H1 (cell line): Measurements from ENCODE around the gene LCT. TPM values are rescaled to one million over a fixed set of nuclear protein-coding genes. Genes with fewer than 3 reads are reported as not detected.

Experiments
- CTCF ChIA-PET: fragments of 300-600 bp; sonication (Branson Sonifier 250); formaldehyde crosslinking; loops from one replicate; lab custom pipeline; 2021; ENCODE audit not compliant: partially characterized antibody; lab: Charles Lee
- POLR2A ChIA-PET: fragments of 300-600 bp; sonication (Branson Sonifier 250); formaldehyde crosslinking; loops from one replicate; lab custom pipeline; 2021; ENCODE audit warnings: inconsistent platforms; ENCODE audit not compliant: partially characterized antibody; lab: Charles Lee
- DNase-seq, 2 experiments: peaks; one replicate each; pipeline versions ENCODE4 v3.0.0 to v3.0.0-alpha.2; 2010 to 2022; ENCODE audit warnings: low spot score in 2 of 2, low read depth in 1 of 2, mixed read lengths in 1 of 2
- FAIRE-seq: peaks from 2 replicates; lab custom pipeline; 2011; peaks lifted over from hg19 to GRCh38; lab: Jason Lieb, UNC
- H2AFZ ChIP-seq: 2 replicates; pipeline ENCODE4 v1.8.1; 2012; ENCODE audit warnings: low read length, inconsistent platforms
- H2AK5ac ChIP-seq: 2 replicates; pipeline ENCODE4 v1.6.1; 2013; ENCODE audit warnings: low read depth, low read length
- H2BK120ac ChIP-seq: replicated peaks from 2 replicates; pipeline ENCODE3; 2013; ENCODE audit warnings: low read depth, low read length, inconsistent platforms
- H2BK12ac ChIP-seq: 2 replicates; pipeline ENCODE4 v1.6.1; 2013; ENCODE audit warnings: low read depth, low read length
- H2BK15ac ChIP-seq: 2 replicates; pipeline ENCODE4 v1.6.1; 2013; ENCODE audit warnings: low read length
- H2BK20ac ChIP-seq: 2 replicates; pipeline ENCODE4 v1.6.1; 2013; ENCODE audit warnings: low read length
- H2BK5ac ChIP-seq: 2 replicates; pipeline ENCODE4 v1.6.1; 2013; ENCODE audit warnings: low read depth, low read length
- H3K14ac ChIP-seq: 2 replicates; pipeline ENCODE4 v1.6.1; 2013; ENCODE audit warnings: inconsistent platforms; ENCODE audit not compliant: insufficient read length
- H3K18ac ChIP-seq: 2 replicates; pipeline ENCODE4 v1.6.1; 2013; ENCODE audit warnings: low read length; ENCODE audit errors: extremely low read depth
- H3K23ac ChIP-seq: 2 replicates; pipeline ENCODE4 v1.6.1; 2013; ENCODE audit warnings: inconsistent platforms; ENCODE audit not compliant: insufficient read length
- H3K23me2 ChIP-seq: 2 replicates; pipeline ENCODE4 v1.6.1; 2013; ENCODE audit warnings: low read depth, low read length
- H3K27ac ChIP-seq: 2 replicates; pipeline ENCODE4 v1.6.1; 2011; ENCODE audit warnings: low read depth, low read length, inconsistent platforms
- H3K27me3 ChIP-seq, 4 experiments: replicated peaks in 1 of 4; 1 replicate in 1 of 4; 2 replicates in 3 of 4; pipeline versions ENCODE4 v1.6.1 to v1.8.1; 2011 to 2013; ENCODE audit warnings: low read length in 3 of 4, mild to moderate bottlenecking in 3 of 4, inconsistent platforms in 2 of 4, mixed read lengths in 2 of 4, moderate library complexity in 1 of 4; ENCODE audit not compliant: control insufficient read depth in 3 of 4, insufficient read depth in 3 of 4; ENCODE audit errors: extremely low read depth in 1 of 4
- H3K36me3 ChIP-seq, 4 experiments: 2 replicates each; pipeline versions ENCODE4 v1.6.1 to v1.8.1; 2011 to 2013; ENCODE audit warnings: mild to moderate bottlenecking in 4 of 4, low read length in 3 of 4, moderate library complexity in 2 of 4, control low read depth in 1 of 4, inconsistent platforms in 1 of 4; ENCODE audit not compliant: insufficient read depth in 4 of 4, control insufficient read depth in 2 of 4
- H3K4ac ChIP-seq: replicated peaks from 2 replicates; pipeline ENCODE3; 2013; ENCODE audit warnings: low read length, low read depth, mixed read lengths, inconsistent platforms; ENCODE audit not compliant: insufficient read length
- H3K4me1 ChIP-seq, 4 experiments: replicated peaks in 1 of 4; 1 replicate in 1 of 4; 2 replicates in 3 of 4; pipeline versions ENCODE4 v1.6.1 to v1.8.1; 2011 to 2013; ENCODE audit warnings: low read length in 3 of 4, inconsistent platforms in 2 of 4, mixed read lengths in 1 of 4; ENCODE audit not compliant: insufficient read depth in 4 of 4, control insufficient read depth in 3 of 4
- H3K4me2 ChIP-seq, 2 experiments: 2 replicates each; pipeline versions ENCODE4 v1.6.1 to v1.8.1; 2011 to 2013; ENCODE audit warnings: low read depth in 2 of 2, low read length in 2 of 2, control low read depth in 1 of 2, inconsistent platforms in 1 of 2, mild to moderate bottlenecking in 1 of 2; ENCODE audit not compliant: insufficient read depth in 1 of 2
- H3K4me3 ChIP-seq, 4 experiments: fragments of 200-600, 300-600 bp in 1 of 4; sonication (generic), shearing (Covaris generic), sonication (Bioruptor Twin) in 1 of 4; 2 replicates each; pipeline versions ENCODE4 v1.5.1 to v1.8.1; 2011 to 2016; ENCODE audit warnings: low read length in 4 of 4, low read depth in 3 of 4, control low read depth in 2 of 4, inconsistent platforms in 2 of 4, mild to moderate bottlenecking in 2 of 4, mixed read lengths in 1 of 4, moderate library complexity in 1 of 4; ENCODE audit not compliant: insufficient read depth in 2 of 4; ENCODE audit errors: extremely low read depth in 1 of 4
- H3K56ac ChIP-seq: replicated peaks from 2 replicates; pipeline ENCODE3; 2013; ENCODE audit warnings: low read depth, mild to moderate bottlenecking, mixed read lengths, low read length, inconsistent platforms; ENCODE audit not compliant: insufficient read length
- H3K79me1 ChIP-seq: 2 replicates; pipeline ENCODE4 v1.6.1; 2013; ENCODE audit warnings: low read depth, low read length, control low read depth
- H3K79me2 ChIP-seq, 2 experiments: 2 replicates each; pipeline versions ENCODE4 v1.6.1 to v1.8.1; 2012 to 2013; ENCODE audit warnings: low read length in 2 of 2, mild to moderate bottlenecking in 2 of 2, inconsistent platforms in 1 of 2; ENCODE audit not compliant: insufficient read depth in 2 of 2, control insufficient read depth in 1 of 2
- H3K9ac ChIP-seq, 4 experiments: replicated peaks in 1 of 4; 1 replicate in 1 of 4; 2 replicates in 3 of 4; pipeline versions ENCODE4 v1.6.1 to v1.8.1; 2011 to 2013; ENCODE audit warnings: low read depth in 3 of 4, low read length in 3 of 4, control low read depth in 2 of 4, mild to moderate bottlenecking in 2 of 4, moderate library complexity in 2 of 4, inconsistent platforms in 1 of 4; ENCODE audit errors: extremely low read depth in 1 of 4
- H3K9me3 ChIP-seq, 2 experiments: 2 replicates each; pipeline versions ENCODE4 v1.6.1 to v1.8.1; 2012 to 2013; ENCODE audit warnings: mild to moderate bottlenecking in 2 of 2, moderate library complexity in 2 of 2, control low read depth in 1 of 2, inconsistent platforms in 1 of 2, low read depth in 1 of 2, low read length in 1 of 2, mixed read lengths in 1 of 2; ENCODE audit not compliant: insufficient read depth in 2 of 2
- H4K20me1 ChIP-seq, 2 experiments: replicated peaks in 1 of 2; 2 replicates each; pipeline versions ENCODE3 to v1.8.1; 2011 to 2013; ENCODE audit warnings: inconsistent platforms in 2 of 2, low read length in 2 of 2, mild to moderate bottlenecking in 1 of 2; ENCODE audit not compliant: insufficient read depth in 2 of 2, control insufficient read depth in 1 of 2
- H4K5ac ChIP-seq: 2 replicates; pipeline ENCODE4 v1.6.1; 2013; ENCODE audit warnings: low read length, low read depth, mixed read lengths, inconsistent platforms; ENCODE audit not compliant: insufficient read length
- H4K8ac ChIP-seq: 2 replicates; pipeline ENCODE4 v1.8.0; 2013; ENCODE audit warnings: mild to moderate bottlenecking, moderate library complexity, low read length, inconsistent platforms; ENCODE audit not compliant: insufficient read depth; ENCODE audit errors: extremely low read depth
- H4K91ac ChIP-seq: replicated peaks from 2 replicates; pipeline ENCODE3; 2013; ENCODE audit warnings: low read length, mixed read lengths, inconsistent platforms; ENCODE audit not compliant: insufficient read length
- ASH2L ChIP-seq: fragments of 200-600, 300-600 bp; sonication (generic); IDR thresholded peaks from one replicate; pipeline ENCODE4 v1.7.1; 2017; ENCODE audit warnings: low read length
- CBX8 ChIP-seq: fragments of 300-800, 300-1000 bp; sonication (generic); IDR thresholded peaks from 2 replicates; pipeline ENCODE4 v1.7.1; 2016; ENCODE audit warnings: low read depth, low read length, borderline replicate concordance
- CHD1 ChIP-seq: IDR thresholded peaks from 2 replicates; pipeline ENCODE4 v1.6.1; 2012; ENCODE audit warnings: low read depth, low read length, improper control_type of control experiment
- FOSL1 ChIP-seq: IDR thresholded peaks from 2 replicates; pipeline ENCODE4 v1.6.1; 2011; ENCODE audit warnings: mild to moderate bottlenecking, low read depth, low read length, moderate library complexity; ENCODE audit not compliant: insufficient read depth
- HDAC6 ChIP-seq: IDR thresholded peaks from one replicate; pipeline ENCODE4 v1.7.1; 2012; ENCODE audit warnings: low read depth, mild to moderate bottlenecking, inconsistent platforms, low read length, moderate library complexity
- JUND ChIP-seq: IDR thresholded peaks from 2 replicates; pipeline ENCODE4 v1.6.1; 2011; ENCODE audit warnings: mild to moderate bottlenecking, improper control_type of control experiment, low read length
- MAFK ChIP-seq: IDR thresholded peaks from 2 replicates; pipeline ENCODE4 v1.6.1; 2012; ENCODE audit warnings: low read depth, mild to moderate bottlenecking, improper control_type of control experiment, low read length
- PHF8 ChIP-seq: fragments of 200-600 bp; sonication (generic); conservative IDR thresholded peaks from 2 replicates; pipeline ENCODE4 v1.7.1; 2012; ENCODE audit warnings: low read depth, mild to moderate bottlenecking, inconsistent platforms, low read length, moderate library complexity
- POLR2A ChIP-seq, 2 experiments: IDR thresholded peaks; 1 replicate in 1 of 2; 2 replicates in 1 of 2; pipeline ENCODE4 v1.6.1; 2011; ENCODE audit warnings: low read depth in 2 of 2, low read length in 2 of 2, mild to moderate bottlenecking in 2 of 2; ENCODE audit errors: control extremely low read depth in 1 of 2
- RBBP5 ChIP-seq: IDR thresholded peaks from 2 replicates; pipeline ENCODE4 v1.7.1; 2012; ENCODE audit warnings: low read depth, mild to moderate bottlenecking, inconsistent platforms, low read length, moderate library complexity, borderline replicate concordance
- RNF2 ChIP-seq: fragments of 200-900, 300-1000 bp; sonication (generic); IDR thresholded peaks from 2 replicates; pipeline ENCODE4 v1.7.1; 2016; ENCODE audit warnings: borderline replicate concordance, low read depth, mild to moderate bottlenecking, antibody characterized with exemption, low read length; ENCODE audit not compliant: poor library complexity, severe bottlenecking; ENCODE audit errors: missing control alignments
- RXRA ChIP-seq: IDR thresholded peaks from 2 replicates; pipeline ENCODE4 v1.6.1; 2011; ENCODE audit warnings: low read depth, mild to moderate bottlenecking, low read length, moderate library complexity; ENCODE audit not compliant: insufficient read depth
- SIN3A ChIP-seq, 2 experiments: IDR thresholded peaks in 1 of 2; conservative IDR thresholded peaks in 1 of 2; 2 replicates each; pipeline ENCODE4 v1.6.1; 2011 to 2012; ENCODE audit warnings: low read length in 2 of 2, improper control_type of control experiment in 1 of 2, low read depth in 1 of 2, mild to moderate bottlenecking in 1 of 2
- SP1 ChIP-seq: IDR thresholded peaks from 2 replicates; pipeline ENCODE4 v1.6.1; 2011; ENCODE audit warnings: low read depth, low read length
- TBP ChIP-seq: IDR thresholded peaks from 2 replicates; pipeline ENCODE4 v1.6.1; 2011; ENCODE audit warnings: low read depth, low read length, improper control_type of control experiment
- WGBS, 2 experiments: shearing (Covaris generic) in 1 of 2; methylation state at CpG; one replicate each; pipeline versions ENCODE4 v1.1.6 to v1.1.7; 2013 to 2015; ENCODE audit warnings: low lambda C conversion rate in 2 of 2, mixed read lengths in 2 of 2, inconsistent platforms in 1 of 2, low coverage in 1 of 2, missing lambda C conversion rate in 1 of 2; ENCODE audit not compliant: insufficient replicate concordance in 2 of 2, insufficient coverage in 1 of 2, insufficient read length in 1 of 2; ENCODE audit errors: extremely low coverage in 1 of 2, missing lambda C conversion rate in 1 of 2; 5-methylcytosine and 5-hydroxymethylcytosine counted together
- polyA plus RNA-seq, 7 experiments: library from polyadenylated mRNA; depleted of rRNA in 3 of 7; stranded (reverse) in 5 of 7; unstranded in 2 of 7; fragments of >200 nt in 5 of 7; fragments of 200-250 nt in 2 of 7; gene quantifications; 1 replicate in 5 of 7; 2 replicates in 1 of 7; 4 replicates in 1 of 7; pipeline versions ENCODE4 v1.2.1 to v1.2.3, GENCODE V29; 2011 to 2013; ENCODE audit warnings: missing spikeins in 2 of 7, mixed read lengths in 2 of 7
- total RNA-seq: library from RNA; stranded (reverse); fragmentation: NEBNext Ultra II Directional; extraction: Animal tissue kit (Norgen Biotek cat#: 25700); gene quantifications from 2 replicates; pipeline ENCODE4 v1.2.1, GENCODE V29; 2021

The LCT gene
- total and polyA plus RNA-seq, 2 of the 8 experiments (the other 6 are each of a cell fraction or from before 2014, with no cell fraction given), result 0.06 TPM; not detected in 1

- no peak for FAIRE-seq
- TF ChIP-seq SP1, result no peak
- no peak for TF ChIP-seq POLR2A (IDR thresholded peaks at IDR 0.05; ENCODE audit: control extremely low read depth in 1 of 2, low read depth in 2 of 2, low read length in 2 of 2)
- no peak for TF ChIP-seq FOSL1
- no peak for TF ChIP-seq RXRA
- TF ChIP-seq HDAC6, result no peak
- TF ChIP-seq MAFK, result no peak
- no peak for TF ChIP-seq PHF8
- no peak for TF ChIP-seq ASH2L
- TF ChIP-seq CHD1, result no peak
- no peak for TF ChIP-seq RBBP5
- TF ChIP-seq SIN3A (conservative IDR thresholded peaks at IDR 0.05 in 1 of 2, IDR thresholded peaks at IDR 0.05 in 1 of 2; ENCODE audit: low read depth in 1 of 2, low read length in 2 of 2), result no peak
- TF ChIP-seq JUND, result no peak
- TF ChIP-seq CBX8, result no peak
- no peak for TF ChIP-seq RNF2
- no peak for TF ChIP-seq TBP
Measured at GRCh38 chr2:135783439-135783838, 53.5 kb downstream of the LCT start.

More at GRCh38 chr2:135783439-135783838, 53.5 kb downstream of the LCT start:
- Histone ChIP-seq H2BK120ac (no peak overlapping the region), H2BK20ac (no peak overlapping the region), H3K23ac (no peak overlapping the region), H3K23me2 (no peaks in the 10 kb centered on the region), H3K79me1 (no peaks in the 10 kb centered on the region), H2BK12ac (no peak overlapping the region), H3K56ac (no peak overlapping the region), H3K36me3 (peaks cover 3 to 60% (median 29%) of the 10 kb centered on the region in 4 experiments; a peak in 7 of 8 replicates), H4K5ac (no peak overlapping the region), H3K79me2 (no peaks in the 10 kb centered on the region), H2BK15ac (no peak overlapping the region), H4K20me1 (peaks cover 0 to 1% of the 10 kb centered on the region in 2 experiments), H3K4ac (no peak overlapping the region), H3K14ac (no peak overlapping the region), H3K27me3 (no peaks in the 10 kb centered on the region), H3K9me3 (peaks cover 0 to 2% of the 10 kb centered on the region in 2 experiments; a peak in 1 of 4 replicates), H2BK5ac (no peak overlapping the region), H4K91ac (no peak overlapping the region), H3K4me2 (no peak overlapping the region), H2AK5ac (no peak overlapping the region), H3K4me1 (no peaks in the 10 kb centered on the region), H3K18ac (no peak overlapping the region), H3K9ac (no peak overlapping the region), H3K4me3 (no peak overlapping the region), H2AFZ (no peak overlapping the region), H3K27ac (no peak overlapping the region), H4K8ac (no peak overlapping the region)
- ChIA-PET POLR2A (interaction anchor here (1.0 kb wide), 1 partner anchor 38 kb away, joined by 3 read pairs; no protein-coding TSS in a partner anchor), CTCF (interaction anchor here (1.0 to 9.4 kb wide), 3 partner anchors 14 to 773 kb away, joined by 3 to 87 read pairs (median 5); no protein-coding TSS in a partner anchor)
- 97% methylated on average over 3 of the region's 3 CpGs; no CpG with 5 or more reads in 1 of the 2 experiments for WGBS, 2 experiments
- DNase-seq, result no peak
